ENCODE measurements around the gene TJP2. TPM values are rescaled to one million over a fixed set of nuclear protein-coding genes. Genes with fewer than 3 reads are reported as not detected.

TJP2 gene
- total RNA-seq, 1 experiment from 2014 or later = 106 TPM

DNA sequence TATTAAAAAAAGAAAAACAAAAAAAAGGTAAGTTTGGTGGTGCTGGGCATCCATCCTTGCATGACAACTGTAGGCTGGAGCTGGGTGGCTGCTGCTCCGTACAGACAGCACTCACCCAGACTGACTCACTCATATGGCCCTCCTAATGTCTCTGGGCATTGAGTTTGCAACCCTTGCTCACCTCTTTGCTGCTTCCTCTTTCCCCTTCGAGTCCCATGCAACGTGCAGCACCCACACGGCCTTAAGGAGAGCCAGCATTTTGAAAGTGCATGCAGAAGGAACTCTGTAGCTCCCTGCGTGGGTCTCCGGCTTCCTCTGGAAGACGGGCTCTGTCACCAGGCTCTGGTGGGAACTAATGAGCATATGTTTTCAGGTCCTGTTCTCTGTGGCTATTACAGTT, 90.4 kb downstream of the TJP2 start:
- Histone ChIP-seq H3K79me2 (ENCODE audit: low read length) (no peaks in the 10 kb centered on the region), H3K9ac (ENCODE audit: low read length) (no peak overlapping the region), H3K9me2 (replicated peaks; ENCODE audit: low read length) (no peaks in the 10 kb centered on the region), H3K4me3 (ENCODE audit: low read length) (no peak overlapping the region), H3K4me1 (ENCODE audit: insufficient read depth, low read length) (peaks cover 6% of the 10 kb centered on the region; the same call in 1 of the 2 replicates), H3K9me3 (ENCODE audit: low read length) (no peaks in the 10 kb centered on the region), H3K27me3 (ENCODE audit: low read length) (no peaks in the 10 kb centered on the region), H3K4me2 (ENCODE audit: low read length) (no peak overlapping the region), H3K36me3 (ENCODE audit: low read depth, low read length) (no peaks in the 10 kb centered on the region), H3F3A (ENCODE audit: low read length, unreplicated experiment) (no peaks in the 10 kb centered on the region), H2AFZ (ENCODE audit: low read length) (no peak overlapping the region), H3K27ac (ENCODE audit: low read length) (no peak overlapping the region), H4K20me1 (ENCODE audit: low read length) (no peaks in the 10 kb centered on the region)
- POLR2A ChIA-PET (ENCODE audit: unreplicated experiment) = no interaction called here
- no TSS peak for BruUV-seq (replicated peaks)
- no peak for ATAC-seq
- DNase-seq = no peak
- CTCF ChIA-PET = no interaction called here
- intact Hi-C loops (cut with micrococcal nuclease) = no loop called here
- TF ChIP-seq, protein P1, sequence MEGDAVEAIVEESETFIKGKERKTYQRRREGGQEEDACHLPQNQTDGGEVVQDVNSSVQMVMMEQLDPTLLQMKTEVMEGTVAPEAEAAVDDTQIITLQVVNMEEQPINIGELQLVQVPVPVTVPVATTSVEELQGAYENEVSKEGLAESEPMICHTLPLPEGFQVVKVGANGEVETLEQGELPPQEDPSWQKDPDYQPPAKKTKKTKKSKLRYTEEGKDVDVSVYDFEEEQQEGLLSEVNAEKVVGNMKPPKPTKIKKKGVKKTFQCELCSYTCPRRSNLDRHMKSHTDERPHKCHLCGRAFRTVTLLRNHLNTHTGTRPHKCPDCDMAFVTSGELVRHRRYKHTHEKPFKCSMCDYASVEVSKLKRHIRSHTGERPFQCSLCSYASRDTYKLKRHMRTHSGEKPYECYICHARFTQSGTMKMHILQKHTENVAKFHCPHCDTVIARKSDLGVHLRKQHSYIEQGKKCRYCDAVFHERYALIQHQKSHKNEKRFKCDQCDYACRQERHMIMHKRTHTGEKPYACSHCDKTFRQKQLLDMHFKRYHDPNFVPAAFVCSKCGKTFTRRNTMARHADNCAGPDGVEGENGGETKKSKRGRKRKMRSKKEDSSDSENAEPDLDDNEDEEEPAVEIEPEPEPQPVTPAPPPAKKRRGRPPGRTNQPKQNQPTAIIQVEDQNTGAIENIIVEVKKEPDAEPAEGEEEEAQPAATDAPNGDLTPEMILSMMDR (conservative IDR thresholded peaks at IDR 0.05; ENCODE audit: low read depth, low read length) = no peak
- TF ChIP-seq EZH2phosphoT487 (IDR thresholded peaks at IDR 0.05; ENCODE audit: borderline replicate concordance, low read length) (no peak), EZH2 (IDR thresholded peaks at IDR 0.05; ENCODE audit: low read length, unreplicated experiment) (no peak)

DNA sequence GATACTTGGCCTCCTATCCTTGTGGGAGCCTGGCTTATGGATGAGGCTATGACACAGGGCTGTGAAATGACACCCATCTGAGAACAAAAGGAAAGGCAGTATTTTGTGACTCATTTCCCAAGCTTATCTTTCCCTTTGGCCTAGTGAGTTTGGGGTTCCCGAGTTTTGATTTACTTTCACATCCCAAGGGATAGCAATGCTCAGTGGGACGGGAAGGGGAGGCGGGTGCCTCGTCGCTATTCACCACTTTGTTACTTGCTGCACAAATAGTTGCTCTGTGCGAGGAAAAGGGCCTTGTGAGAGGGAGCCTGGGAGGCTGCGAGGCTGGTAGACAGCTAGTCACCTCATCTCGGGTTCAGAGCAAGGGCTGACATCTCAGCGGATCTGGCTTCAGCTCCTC, 91.8 kb downstream of the TJP2 start:
- Histone ChIP-seq H3K4me1 (ENCODE audit: insufficient read depth, low read length) (peaks cover 6% of the 10 kb centered on the region; the same call in 1 of the 2 replicates), H3K27ac (ENCODE audit: low read length) (no peak overlapping the region), H3K79me2 (ENCODE audit: low read length) (no peaks in the 10 kb centered on the region), H3K9me3 (ENCODE audit: low read length) (no peaks in the 10 kb centered on the region), H3K4me2 (ENCODE audit: low read length) (no peak overlapping the region), H3K36me3 (ENCODE audit: low read depth, low read length) (no peaks in the 10 kb centered on the region), H3K27me3 (ENCODE audit: low read length) (no peaks in the 10 kb centered on the region), H3F3A (ENCODE audit: low read length, unreplicated experiment) (no peaks in the 10 kb centered on the region), H3K9ac (ENCODE audit: low read length) (no peak overlapping the region), H4K20me1 (ENCODE audit: low read length) (no peaks in the 10 kb centered on the region), H2AFZ (ENCODE audit: low read length) (no peak overlapping the region), H3K4me3 (ENCODE audit: low read length) (no peak overlapping the region), H3K9me2 (replicated peaks; ENCODE audit: low read length) (no peaks in the 10 kb centered on the region)
- TF ChIP-seq EZH2 (IDR thresholded peaks at IDR 0.05; ENCODE audit: low read length, unreplicated experiment) = no peak
- TF ChIP-seq, protein P1 (conservative IDR thresholded peaks at IDR 0.05; ENCODE audit: low read depth, low read length) = no peak
- TF ChIP-seq EZH2phosphoT487 (IDR thresholded peaks at IDR 0.05; ENCODE audit: borderline replicate concordance, low read length) = no peak
- ChIA-PET POLR2A (ENCODE audit: unreplicated experiment) (no interaction called here), CTCF (no interaction called here)
- intact Hi-C loops (cut with micrococcal nuclease) = no loop called here
- ATAC-seq (no peak), DNase-seq (peak; percentile 6)
- no TSS peak for BruUV-seq (replicated peaks)

DNA sequence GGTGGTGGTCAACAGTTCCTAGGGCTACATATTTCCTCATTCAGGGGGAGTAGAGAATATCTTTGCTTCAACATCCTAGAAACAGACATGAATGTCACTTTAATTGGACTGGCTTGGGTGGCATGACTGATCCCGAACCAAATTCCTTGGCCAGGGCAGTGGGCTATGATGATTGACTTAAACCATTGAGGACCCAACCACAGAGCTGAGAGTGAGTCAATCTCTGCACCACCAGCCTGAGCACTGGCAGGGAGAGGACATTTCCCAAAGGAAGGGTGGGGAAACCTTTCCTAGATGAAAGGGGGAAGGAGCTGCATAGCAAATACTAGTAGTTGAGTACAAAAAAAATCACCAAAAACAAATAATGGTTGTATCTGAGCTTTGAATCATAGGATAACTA, 98.1 kb downstream of the TJP2 start:
- Histone ChIP-seq H3F3A (ENCODE audit: low read length, unreplicated experiment) (no peaks in the 10 kb centered on the region), H3K27me3 (ENCODE audit: low read length) (no peaks in the 10 kb centered on the region), H3K27ac (ENCODE audit: low read length) (no peak overlapping the region), H3K4me2 (ENCODE audit: low read length) (no peak overlapping the region), H3K79me2 (ENCODE audit: low read length) (no peaks in the 10 kb centered on the region), H3K9ac (ENCODE audit: low read length) (no peak overlapping the region), H3K9me3 (ENCODE audit: low read length) (no peaks in the 10 kb centered on the region), H3K9me2 (replicated peaks; ENCODE audit: low read length) (no peaks in the 10 kb centered on the region), H3K4me3 (ENCODE audit: low read length) (no peak overlapping the region), H3K36me3 (ENCODE audit: low read depth, low read length) (no peaks in the 10 kb centered on the region), H4K20me1 (ENCODE audit: low read length) (no peaks in the 10 kb centered on the region), H2AFZ (ENCODE audit: low read length) (no peak overlapping the region), H3K4me1 (ENCODE audit: insufficient read depth, low read length) (no peaks in the 10 kb centered on the region)
- ChIA-PET CTCF (no interaction called here), POLR2A (ENCODE audit: unreplicated experiment) (no interaction called here)
- no peak for ATAC-seq
- DNase-seq = no peak
- BruUV-seq (replicated peaks) = no TSS peak
- intact Hi-C loops (cut with micrococcal nuclease) = no loop called here
- no peak for TF ChIP-seq EZH2 (IDR thresholded peaks at IDR 0.05; ENCODE audit: low read length, unreplicated experiment)
- TF ChIP-seq EZH2phosphoT487 (IDR thresholded peaks at IDR 0.05; ENCODE audit: borderline replicate concordance, low read length) = no peak
- TF ChIP-seq, protein P1 (conservative IDR thresholded peaks at IDR 0.05; ENCODE audit: low read depth, low read length) = no peak

All from PC-3 (cell line).